ENCODE measurements around the gene ZBTB26.
A peak's percentile ranks its signal among the peaks of the same experiment; 100 is the strongest.
"Not testable (repeated sequence)": the region's sequence is repeated elsewhere in the genome, so short reads cannot be mapped to it uniquely, and the experiment has no call there.

ZBTB26 gene

DNA sequence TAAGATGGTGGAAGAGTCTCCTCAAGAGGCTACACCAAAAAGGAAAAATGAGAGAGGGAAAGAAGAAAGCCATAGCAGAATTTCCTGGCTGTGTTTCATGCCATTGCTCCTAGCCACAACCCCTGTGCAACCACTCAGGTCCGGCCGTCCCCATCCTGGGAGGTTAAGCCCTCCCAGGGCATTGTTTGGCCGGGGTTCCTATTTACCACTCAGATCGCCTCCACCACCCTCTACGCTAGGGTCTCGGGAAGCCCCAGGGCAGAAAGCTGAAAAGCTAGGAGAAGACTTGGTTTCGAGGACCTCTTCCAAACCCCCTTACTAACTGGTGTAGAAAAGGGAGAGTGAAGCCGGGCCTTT, 26.9 kb downstream of the ZBTB26 start:
- no peak for TF ChIP-seq ZNF274 (IDR thresholded peaks at IDR 0.05; ENCODE audit: low read depth, low read length)

DNA sequence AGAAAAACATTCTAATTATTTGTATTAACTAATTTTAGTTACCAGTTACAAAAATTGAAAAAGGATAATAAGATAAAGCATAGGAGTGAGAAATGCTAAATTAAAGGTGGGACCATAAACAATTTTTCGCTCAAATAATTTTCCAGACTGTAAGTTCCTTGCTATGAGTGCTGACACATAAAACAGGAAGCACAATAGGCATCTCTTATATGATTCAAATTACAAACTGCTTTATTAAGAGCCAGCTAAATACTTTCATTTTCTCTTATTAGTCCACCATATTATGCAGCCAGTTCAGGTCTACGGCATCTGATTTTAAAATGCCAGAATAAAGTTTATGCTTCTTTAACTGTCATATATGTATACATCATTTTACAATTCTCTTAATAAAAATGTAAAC, 30.5 kb downstream of the ZBTB26 start:
- no peak for TF ChIP-seq ZNF274 (IDR thresholded peaks at IDR 0.05; ENCODE audit: low read depth, low read length)
- peak overlapping the region; percentile 21; the same call in 1 of the 2 replicates for H3K4me3 ChIP-seq (ENCODE audit: low read length)

More for the DNA sequence above, 26.9 kb downstream of the ZBTB26 start:
- H3K4me3 ChIP-seq (ENCODE audit: low read length) = peak overlapping the region; percentile 94

- TF ChIP-seq ZNF274 (IDR thresholded peaks at IDR 0.05; ENCODE audit: low read depth, low read length) = no peak
- H3K4me3 ChIP-seq (ENCODE audit: low read length) = no peak overlapping the region
These were observed 33.3 kb downstream of the ZBTB26 start for GRCh38 chr9:122897969-122898368.

GRCh38 chr9:122888480-122888879, 42.8 kb downstream of the ZBTB26 start:
- no peak for TF ChIP-seq ZNF274 (IDR thresholded peaks at IDR 0.05; ENCODE audit: low read depth, low read length)
- no peak overlapping the region for H3K4me3 ChIP-seq (ENCODE audit: low read length)

- TF ChIP-seq ZNF274 (IDR thresholded peaks at IDR 0.05; ENCODE audit: low read depth, low read length) = no peak
- H3K4me3 ChIP-seq (ENCODE audit: low read length) = no peak overlapping the region
These were observed 48.2 kb downstream of the ZBTB26 start for GRCh38 chr9:122883125-122883524.

DNA sequence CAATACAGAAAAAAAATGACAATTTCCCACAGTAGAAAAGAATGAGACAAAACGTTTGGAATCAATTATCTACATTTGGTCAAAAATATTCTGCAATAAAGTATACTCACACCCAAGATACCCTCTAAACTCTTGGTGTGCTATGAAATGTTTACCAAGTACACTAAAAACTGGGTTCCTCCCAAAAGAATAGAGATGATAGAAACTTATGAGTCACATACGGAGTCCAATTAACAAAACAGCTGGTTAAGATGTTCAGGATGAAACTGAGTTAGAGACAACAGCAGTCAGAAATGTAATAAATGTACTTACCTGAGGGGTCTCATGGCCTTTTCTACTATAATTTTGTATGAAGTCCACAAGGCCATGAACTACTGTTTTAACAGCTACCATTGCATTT, 51.9 kb downstream of the ZBTB26 start:
- TF ChIP-seq ZNF274 (IDR thresholded peaks at IDR 0.05; ENCODE audit: low read depth, low read length) = no peak
- H3K4me3 ChIP-seq (ENCODE audit: low read length) = no peak overlapping the region

GRCh38 chr9:122875523-122875922, 55.8 kb downstream of the ZBTB26 start:
- TF ChIP-seq ZNF274 (IDR thresholded peaks at IDR 0.05; ENCODE audit: low read depth, low read length) = no peak
- no peak overlapping the region for H3K4me3 ChIP-seq (ENCODE audit: low read length)

- H3K4me3 ChIP-seq (ENCODE audit: low read length) = not testable (repeated sequence)
These were observed 64.0 kb downstream of the ZBTB26 start for GRCh38 chr9:122867276-122867675.

GRCh38 chr9:122866079-122866478, 65.2 kb downstream of the ZBTB26 start:
- TF ChIP-seq ZNF274 (IDR thresholded peaks at IDR 0.05; ENCODE audit: low read depth, low read length) = no peak
- H3K4me3 ChIP-seq (ENCODE audit: low read length) = no peak overlapping the region

Data from GM08714 (cell line).